ENCODE results near the gene RIC3. TPM values are rescaled to one million over a fixed set of nuclear protein-coding genes. Genes with fewer than 3 reads are reported as not detected.

RIC3 gene
- total RNA-seq, result not detected in 2 replicates

DNA sequence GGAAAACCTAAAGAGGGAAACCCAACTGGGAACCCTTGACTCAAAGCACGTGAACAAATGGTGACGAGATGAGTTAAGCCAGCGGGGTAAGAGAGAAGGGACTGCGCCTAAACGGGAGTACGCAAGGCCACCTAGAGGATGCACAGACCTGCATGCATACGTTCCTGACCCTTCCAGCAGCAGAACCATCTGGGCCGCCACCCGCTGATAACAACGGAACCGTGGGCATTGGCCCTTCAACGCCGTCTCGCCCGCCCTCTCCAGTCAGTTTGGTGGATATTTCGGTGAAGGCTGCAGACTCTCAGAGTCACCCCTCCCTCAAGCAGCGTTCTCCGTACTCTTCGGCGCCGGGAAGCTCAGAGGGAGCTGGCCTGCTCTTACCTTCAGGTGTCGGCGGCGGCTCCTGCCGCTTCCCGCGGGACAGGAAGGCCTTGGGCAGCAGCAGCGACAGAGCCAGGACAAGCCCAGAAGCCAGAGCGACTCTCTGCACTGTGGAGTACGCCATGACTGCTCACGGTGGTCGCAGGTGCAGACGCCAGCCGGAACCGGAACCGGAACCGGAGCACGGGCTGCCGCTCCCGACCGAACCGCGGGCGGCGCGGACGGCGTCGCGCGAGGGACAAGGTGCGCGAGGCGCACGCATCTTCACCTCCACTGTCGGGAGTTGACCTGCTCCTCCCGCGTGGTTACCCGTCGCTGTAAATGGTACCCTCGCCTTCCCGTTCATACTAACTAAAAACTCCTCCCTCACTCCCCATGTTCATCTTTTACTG, at the start of gene RIC3:
Gene RIC3 (minus strand): TSS at position 541 of the 773 bp plus-strand sequence. CDS start 36 bp downstream, at position 505.

GRCh38 chr11:8080674-8081590, 87.9 kb downstream of the RIC3 start, which contains the start of gene TUB:
TUB (plus strand) TSS chr11:8081211; CDS start chr11:8081511, 300 bp downstream.

Other genes starting within 250 kb of the RIC3 start
- gene OR10A6, start 237.8 kb downstream of the RIC3 start, total RNA-seq, result under 0.01 TPM in 1 of 2 replicates, not detected in the other
- not detected in 2 replicates for gene OR10A3, start 227.3 kb downstream of the RIC3 start, total RNA-seq
- 0.99 and 1.5 TPM in 2 replicates for gene NLRP10, start 203.6 kb downstream of the RIC3 start, total RNA-seq
- gene EIF3F, start 181.7 kb downstream of the RIC3 start, total RNA-seq, result 245 and 385 TPM in 2 replicates
- 4.5 and 22.2 TPM in 2 replicates for gene TUB, start 87.8 kb downstream of the RIC3 start, total RNA-seq
- gene LMO1, start 94.9 kb upstream of the RIC3 start, total RNA-seq, result not detected in 2 replicates